ENCODE data around the gene KLKB1.
"Not testable (repeated sequence)": the region's sequence is repeated elsewhere in the genome, so short reads cannot be mapped to it uniquely, and the experiment has no call there.

KLKB1 gene

DNA sequence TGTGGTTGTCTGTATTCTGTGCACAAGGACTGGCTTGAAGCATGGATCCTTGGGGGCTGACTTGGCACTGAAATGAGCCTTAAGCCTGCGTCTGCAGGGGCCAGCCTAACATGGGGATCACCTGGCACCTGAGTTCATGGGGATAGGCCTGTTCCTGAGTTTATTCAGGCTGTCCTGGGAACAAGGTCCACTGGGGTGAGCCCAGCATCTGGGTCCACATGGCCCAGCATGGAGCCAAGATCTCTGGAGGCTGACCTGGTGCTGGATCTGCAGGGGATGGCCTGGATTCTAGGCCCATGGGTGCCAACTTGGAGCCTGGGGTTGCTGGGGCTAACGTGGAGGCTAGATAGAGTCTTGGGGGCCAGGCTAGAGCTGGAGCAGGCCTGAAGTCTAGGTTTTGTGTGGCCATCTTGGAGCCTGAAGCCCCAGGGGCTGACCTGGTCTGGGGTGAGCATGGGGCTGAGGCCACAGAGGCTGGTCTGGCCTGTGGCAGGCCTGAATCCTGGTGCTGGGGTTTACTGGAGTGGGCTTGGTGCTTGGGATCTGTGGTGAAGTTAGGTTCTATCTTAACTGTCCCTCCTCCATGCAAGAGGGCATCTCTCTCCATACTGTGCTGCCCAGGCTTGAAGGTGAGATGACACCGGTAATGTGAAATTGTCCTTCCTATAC is 652 bp upstream of the KLKB1 start:
- no peak for DNase-seq (ENCODE audit: low read depth in 2 of 2)

DNA sequence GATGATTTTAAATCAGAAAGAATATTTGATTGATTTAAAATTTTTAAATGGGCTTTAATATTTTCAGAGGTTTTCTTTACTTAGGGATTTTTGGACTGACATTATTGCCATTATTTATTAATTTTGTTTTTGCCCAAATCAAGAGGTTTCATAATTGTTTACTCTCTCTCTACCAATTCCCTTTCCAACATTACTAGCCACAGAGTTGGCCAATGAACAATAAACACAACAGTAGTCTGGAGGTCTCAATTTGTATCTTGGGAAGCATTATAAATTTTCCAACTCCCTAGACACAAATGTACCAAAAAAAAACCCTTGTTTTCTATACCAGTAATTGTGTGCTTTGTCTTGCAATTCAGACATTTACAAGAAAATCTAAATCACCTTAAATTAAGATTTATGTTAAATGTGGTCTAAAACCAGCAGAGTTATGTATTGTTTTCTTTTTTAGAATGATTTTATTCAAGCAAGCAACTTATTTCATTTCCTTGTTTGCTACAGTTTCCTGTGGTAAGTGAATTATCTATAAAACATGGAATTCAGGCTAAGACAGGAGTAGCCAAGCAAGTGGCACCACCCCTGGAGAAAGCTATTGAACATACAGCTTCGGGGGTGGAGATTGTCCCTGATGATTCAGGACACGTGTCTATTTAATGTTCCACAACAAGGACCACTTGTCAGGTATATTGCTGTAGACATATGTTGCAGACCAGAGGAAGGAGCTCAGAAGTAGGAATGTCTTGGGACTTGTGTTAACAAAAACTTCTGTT is 622 bp downstream of the KLKB1 start:
- no peak for DNase-seq (ENCODE audit: low read depth in 2 of 2)

DNA sequence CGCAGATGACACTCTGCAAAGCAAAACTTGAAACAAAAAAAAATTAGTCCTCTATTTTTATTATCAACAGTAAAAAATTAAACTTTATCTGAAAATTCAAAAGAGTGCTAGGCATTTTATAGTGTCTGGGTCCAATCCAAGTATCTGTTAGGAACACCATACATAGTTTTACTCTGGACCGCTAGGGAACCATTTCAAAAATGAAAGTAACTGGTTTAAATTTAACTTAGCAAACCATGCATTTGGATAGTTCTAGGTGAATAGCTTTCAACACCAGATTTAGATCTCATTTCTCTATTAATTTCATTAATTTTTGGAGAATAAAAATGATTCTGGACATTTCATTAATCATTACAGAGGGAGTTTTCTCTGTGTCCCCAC is 1.2 kb downstream of the KLKB1 start:
- DNase-seq (ENCODE audit: low read depth in 2 of 2), result no peak

DNA sequence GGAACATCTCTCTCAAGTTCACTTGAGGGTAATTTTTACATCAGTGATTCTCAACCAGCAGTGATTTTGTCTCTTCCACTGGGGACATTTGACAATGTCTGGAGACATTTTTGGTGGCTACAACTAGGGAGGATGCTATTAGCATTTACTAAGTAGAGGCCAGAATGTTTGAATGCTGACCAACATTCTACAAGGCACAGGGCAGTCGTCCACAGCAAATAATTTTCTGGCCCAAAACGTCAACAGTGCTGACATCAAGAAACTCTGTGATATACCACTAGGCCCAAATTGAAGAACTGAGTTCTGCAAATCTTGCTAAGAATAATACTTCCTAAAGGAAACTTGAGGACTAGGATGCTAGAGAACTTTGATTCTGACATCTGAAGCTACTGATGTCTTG is 7.1 kb downstream of the KLKB1 start:
- no peak for DNase-seq (ENCODE audit: low read depth in 2 of 2)

DNA sequence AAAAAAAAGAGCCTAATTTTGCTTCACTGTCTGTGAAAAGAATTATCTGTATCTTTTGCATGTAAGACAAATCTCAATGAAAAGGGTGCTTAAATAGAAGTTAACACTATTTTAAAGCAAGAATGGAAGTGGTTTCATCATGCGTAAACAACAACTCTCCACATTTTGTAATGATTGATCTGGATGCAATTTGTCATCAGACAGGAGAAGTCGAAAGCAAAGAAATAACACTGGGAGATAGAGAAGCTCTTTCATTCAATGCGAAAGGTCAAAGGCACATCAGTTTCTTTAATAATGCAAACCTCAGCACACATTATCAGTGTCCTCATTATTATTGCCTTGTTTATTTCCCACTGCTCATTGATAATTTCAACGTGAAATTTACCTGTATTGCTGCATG is 8.8 kb downstream of the KLKB1 start:
- no peak for DNase-seq (ENCODE audit: low read depth in 2 of 2)

DNA sequence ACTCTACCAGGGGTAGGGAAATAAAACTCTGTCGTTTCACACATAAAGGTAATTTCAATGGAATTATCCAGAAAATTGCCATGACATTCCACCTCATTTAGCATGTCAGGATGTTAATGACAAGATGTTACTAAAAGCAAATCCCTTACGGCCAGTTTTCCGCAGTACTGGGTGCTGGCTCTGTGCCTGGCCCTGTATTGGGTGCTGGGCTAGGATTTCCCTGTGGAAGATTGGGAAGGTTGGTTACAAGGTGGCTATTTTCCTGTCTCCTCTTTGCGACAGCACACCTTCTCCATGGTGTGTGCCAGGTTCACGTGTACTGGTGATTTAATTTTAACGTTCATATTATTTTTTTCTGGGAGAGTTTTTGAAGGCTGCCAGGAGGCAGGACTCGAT is 13.1 kb downstream of the KLKB1 start:
- no peak for DNase-seq (ENCODE audit: low read depth in 2 of 2)

DNA sequence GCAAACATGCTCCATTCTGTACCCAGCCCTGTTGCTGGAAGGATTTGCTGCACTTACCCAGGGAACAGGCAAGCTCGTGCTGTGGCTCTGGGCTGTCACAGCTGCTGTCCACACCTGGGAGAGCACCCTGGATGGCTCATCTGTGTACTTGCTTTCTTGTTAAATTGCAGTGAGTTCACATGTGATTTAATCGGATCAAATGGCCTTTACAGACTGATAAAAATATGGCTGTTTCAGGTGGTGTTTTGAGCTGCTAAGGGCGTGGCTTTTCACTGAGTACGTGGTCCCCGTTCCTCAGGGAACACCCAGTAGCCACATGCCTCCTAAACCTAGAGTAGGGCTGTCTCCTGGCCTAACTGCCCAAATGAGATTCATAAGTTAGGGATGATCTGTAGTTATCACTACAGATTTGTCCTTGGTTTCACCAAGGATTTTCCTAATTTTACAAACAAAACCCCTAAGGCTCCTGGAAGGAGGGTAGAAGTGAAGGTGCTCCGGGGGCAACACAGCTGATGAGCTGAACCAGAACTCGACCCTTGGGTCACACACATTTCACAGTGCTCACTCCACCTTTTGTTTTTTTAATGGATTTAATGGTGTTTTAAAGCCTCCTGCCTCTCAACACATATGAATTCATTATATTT is 13.7 kb downstream of the KLKB1 start:
- DNase-seq (ENCODE audit: low read depth in 2 of 2), result no peak

DNA sequence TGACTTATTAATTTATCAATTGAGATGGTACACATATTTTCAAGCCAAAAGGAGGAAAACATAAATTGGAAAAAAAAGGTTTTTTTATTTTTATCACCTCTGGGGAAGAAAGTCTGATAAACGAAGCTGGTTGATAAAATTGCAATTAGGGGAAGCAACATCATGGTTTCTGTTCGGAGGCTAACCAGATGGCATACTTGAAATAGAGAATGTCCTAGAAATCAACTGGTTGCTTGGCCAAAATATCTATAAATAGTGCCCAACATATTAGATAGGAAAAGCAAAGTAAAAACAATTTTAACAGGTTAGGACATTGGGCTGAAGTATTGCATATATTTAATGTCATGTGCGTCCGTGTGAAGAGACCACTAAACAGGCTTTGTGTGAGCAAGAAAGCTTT is 14.3 kb downstream of the KLKB1 start:
- DNase-seq (ENCODE audit: low read depth in 2 of 2), result no peak

DNA sequence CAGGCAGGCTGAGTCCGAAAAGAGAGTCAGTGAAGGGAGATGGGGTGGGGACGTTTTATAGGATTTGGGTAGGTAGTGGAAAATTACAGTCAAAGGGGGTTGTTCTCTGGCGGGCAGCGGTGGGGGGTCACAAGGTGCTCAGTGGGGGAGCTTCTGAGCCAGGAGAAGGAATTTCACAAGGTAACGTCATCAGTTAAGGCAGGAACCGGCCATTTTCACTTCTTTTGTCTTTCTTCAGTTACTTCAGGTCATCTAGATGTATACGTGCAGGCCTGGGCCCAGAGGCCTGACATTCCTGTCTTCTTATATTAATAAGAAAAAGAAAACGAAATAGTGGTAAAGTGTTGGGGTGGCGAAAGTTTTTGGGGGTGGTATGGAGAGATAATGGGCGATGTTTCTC is 14.7 kb downstream of the KLKB1 start:
- DNase-seq (ENCODE audit: low read depth in 2 of 2), result not testable (repeated sequence)

DNA sequence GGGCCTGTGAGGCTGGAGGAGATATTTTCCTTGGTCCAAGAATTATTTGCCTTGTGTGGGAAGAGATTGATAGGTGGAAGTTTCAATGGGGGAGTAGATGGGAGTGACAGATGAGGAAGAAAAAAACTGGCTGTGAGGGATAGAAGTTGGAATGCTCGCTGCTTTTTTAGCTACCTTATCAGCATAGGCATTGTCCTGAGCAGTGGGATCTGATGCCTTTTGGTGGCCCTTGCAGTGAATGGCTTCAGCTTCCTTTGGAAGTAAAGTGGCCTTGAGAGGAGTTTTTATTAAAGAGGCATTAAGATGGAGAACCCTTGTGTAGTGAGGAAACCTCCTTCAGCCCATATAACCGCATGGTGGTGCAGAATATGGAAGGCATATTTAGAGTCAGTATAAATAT is 16.0 kb downstream of the KLKB1 start:
- no peak for DNase-seq (ENCODE audit: low read depth in 2 of 2)

DNA sequence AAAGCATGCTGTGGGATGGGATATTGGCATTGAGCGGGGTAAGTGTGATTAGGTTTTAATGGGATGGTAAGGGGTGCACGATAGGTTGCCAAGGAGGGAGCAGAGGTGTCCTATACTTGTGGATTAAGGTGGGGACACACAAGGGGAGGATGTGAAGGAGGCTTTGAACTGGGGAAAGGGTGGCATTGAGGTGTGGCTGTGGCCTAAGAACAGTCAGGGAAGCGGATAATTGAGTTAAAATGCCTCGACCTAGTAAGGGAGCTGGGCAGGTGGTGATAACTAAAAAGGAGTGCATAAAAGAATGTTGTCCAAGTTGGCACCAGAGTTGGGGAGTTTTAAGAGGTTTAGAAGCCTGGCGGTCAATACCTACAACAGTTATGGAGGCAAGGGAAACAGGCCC is 17.5 kb downstream of the KLKB1 start:
- no peak for DNase-seq (ENCODE audit: low read depth in 2 of 2)

DNA sequence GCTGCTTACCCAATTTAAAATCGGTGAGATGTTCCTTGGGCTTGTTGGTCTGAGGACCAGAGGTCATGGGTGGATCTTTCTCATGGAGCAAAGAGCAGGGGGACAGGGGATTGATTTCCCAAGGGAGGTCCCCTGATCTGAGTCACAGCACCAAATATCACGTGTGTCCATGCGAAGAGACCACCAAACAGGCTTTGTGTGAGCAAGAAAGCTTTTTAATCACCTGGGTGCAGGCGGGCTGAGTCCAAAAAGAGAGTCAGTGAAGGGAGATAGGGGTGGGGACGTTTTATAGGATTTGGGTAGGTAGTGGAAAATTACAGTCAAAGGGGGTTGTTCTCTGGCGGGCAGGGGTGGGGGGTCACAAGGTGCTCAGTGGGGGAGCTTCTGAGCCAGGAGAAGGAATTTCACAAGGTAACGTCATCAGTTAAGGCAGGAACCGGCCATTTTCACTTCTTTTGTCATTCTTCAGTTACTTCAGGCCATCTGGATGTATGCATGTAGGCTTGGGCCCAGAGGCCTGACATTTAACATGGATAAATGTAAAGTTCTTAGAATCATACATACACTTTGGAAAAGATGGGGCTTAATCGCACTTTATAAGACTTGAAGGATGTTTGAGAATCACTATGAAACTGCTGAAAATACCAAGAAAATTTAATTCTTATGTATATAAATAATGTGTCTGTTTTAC is 19.9 kb downstream of the KLKB1 start:
- DNase-seq (ENCODE audit: low read depth in 2 of 2), result not testable (repeated sequence)

DNA sequence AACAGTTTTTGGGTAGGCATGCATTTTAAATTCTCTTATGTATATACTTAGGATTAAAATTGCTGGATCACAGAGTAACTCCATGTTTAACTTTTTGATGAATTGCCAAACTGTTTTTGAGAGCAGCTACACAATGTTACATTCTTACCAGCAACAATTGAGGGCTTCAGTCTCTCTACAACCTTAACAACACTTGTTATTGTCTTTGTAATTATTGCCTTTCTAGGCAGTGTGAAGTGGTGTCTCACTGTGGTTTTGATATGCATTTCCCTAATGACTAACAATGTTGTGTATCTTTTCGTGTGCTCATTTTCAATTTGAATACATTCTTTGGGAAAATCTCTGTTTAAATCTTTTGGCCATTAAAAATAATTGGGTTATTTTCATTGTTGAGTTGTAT is 21.3 kb downstream of the KLKB1 start:
- DNase-seq (ENCODE audit: low read depth in 2 of 2), result no peak

DNA sequence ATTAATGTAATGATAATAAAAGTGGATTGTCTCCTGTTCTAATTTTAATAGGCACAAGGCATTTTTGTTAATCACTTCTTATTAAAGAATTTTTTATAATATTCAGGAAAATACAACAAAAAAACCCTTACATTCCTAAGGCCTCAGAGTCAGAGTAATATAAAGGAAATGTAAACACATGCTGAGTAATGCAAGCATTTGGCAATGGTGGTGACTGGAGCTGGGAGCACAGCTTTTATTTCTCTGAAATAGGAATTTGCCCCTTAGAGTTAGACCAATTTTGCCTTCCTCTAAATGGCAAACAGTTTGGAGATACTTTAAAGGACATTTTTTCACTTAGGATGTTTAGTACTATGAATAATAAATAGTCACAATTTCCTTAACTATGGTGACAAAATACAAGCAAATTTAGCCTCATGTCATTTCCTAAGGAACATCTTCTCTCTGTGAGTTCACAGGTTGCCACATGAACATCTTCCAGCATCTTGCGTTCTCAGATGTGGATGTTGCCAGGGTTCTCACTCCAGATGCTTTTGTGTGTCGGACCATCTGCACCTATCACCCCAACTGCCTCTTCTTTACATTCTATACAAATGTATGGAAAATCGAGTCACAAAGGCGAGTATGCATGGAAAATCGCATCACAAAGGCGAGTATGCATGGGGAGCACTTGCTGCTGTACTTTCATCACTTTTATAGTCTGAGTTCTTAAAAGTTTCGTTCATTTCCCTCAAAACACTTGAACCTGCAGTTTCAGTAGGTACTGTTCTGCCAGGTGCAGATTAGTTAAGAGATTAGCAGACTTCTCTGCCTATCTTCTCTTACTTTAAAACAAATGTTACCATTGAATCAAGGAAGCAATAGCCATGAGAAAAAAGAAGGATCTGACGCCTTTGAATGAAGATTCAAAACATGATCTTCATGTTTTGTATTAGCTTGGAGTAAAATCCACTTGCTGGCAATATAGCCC is 22.8 kb downstream of the KLKB1 start:
- no peak for DNase-seq (ENCODE audit: low read depth in 2 of 2)

DNA sequence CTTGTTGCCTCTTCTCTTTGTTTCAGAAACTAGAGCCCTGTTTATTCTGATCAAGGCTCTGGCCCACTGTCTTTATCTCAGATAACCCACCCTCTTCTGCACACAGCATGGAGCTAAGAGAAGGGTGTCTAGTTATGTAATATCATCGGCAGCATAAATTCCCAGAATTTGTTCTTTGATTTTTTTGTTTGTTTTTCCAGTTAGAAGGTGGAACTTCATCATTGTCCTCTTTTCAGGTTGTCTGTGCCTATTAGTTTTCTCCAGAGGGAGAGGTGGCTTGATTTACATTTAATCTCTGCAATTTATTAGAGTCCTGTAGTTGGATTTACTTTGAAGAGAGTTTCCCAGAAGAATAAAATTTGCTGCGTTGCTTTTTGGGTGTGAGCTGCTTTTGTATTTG is 23.5 kb downstream of the KLKB1 start:
- no peak for DNase-seq (ENCODE audit: low read depth in 2 of 2)

DNA sequence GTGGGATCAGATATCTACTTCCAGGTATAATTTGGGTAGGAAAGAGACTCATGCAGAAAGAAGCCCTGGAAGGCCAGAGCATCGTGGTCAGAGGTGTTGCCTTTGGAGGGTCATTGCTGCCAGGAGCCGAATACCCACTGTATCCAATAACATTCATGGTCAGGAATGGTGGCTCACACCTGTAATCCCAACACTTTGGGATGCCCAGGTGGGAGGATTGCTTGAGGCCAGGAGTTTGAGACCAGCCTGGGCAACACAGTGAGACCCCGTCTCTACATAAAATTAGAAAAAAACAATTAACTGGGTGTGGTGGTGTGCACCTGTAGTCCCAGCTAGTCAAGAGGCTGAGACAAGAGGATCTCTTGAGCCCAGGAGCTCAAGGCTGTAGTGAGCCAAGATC is 27.8 kb downstream of the KLKB1 start:
- DNase-seq (ENCODE audit: low read depth in 2 of 2), result no peak

DNA sequence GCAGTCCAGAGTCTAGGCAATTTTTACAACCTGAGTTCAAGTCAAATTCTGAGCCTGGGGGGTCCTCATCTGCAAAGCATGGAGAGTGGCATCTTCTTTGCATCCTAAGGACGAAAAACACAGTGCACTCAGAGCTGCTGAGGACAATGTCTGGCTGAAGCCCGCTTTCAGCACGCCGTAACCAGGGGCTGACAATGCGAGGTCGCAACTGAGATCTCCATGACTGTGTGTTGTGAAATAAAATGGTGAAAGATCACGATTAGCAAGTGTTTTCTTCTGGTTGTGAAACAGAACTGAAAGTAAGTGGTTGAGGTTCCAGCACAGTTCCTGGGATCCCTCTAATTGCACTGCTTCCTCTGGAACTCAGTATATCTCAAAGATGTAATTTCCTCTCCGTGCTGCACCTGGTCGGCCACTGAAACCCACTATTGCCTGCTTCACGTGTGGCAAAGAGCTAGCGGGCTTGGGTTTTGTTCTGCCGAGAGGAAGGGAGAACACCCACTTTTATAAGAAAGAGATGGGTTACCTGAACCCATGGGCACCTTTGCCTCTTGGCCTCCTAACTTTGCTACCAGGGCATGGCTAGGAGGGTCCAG is 31.0 kb downstream of the KLKB1 start:
- DNase-seq (ENCODE audit: low read depth in 2 of 2), result no peak

DNA sequence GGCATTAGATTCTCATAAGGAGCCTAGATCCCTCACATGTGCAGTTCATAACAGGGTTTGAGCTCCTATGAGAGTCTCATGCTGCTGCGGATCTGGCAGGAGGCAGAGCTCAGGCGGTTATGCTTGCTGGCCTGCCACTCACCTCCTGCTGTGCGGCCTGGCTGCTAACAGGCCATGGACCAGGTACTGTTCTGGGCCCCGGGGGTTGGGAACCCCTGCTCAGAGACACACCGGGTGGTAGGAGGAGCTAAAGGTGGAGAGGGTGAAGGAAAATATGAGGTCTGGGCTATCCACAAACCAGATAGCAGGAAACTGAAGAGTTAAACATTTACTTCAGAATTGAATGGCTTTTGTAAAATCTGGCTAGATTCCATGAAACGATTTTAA is 32.8 kb downstream of the KLKB1 start:
- no peak for DNase-seq (ENCODE audit: low read depth in 2 of 2)

DNA sequence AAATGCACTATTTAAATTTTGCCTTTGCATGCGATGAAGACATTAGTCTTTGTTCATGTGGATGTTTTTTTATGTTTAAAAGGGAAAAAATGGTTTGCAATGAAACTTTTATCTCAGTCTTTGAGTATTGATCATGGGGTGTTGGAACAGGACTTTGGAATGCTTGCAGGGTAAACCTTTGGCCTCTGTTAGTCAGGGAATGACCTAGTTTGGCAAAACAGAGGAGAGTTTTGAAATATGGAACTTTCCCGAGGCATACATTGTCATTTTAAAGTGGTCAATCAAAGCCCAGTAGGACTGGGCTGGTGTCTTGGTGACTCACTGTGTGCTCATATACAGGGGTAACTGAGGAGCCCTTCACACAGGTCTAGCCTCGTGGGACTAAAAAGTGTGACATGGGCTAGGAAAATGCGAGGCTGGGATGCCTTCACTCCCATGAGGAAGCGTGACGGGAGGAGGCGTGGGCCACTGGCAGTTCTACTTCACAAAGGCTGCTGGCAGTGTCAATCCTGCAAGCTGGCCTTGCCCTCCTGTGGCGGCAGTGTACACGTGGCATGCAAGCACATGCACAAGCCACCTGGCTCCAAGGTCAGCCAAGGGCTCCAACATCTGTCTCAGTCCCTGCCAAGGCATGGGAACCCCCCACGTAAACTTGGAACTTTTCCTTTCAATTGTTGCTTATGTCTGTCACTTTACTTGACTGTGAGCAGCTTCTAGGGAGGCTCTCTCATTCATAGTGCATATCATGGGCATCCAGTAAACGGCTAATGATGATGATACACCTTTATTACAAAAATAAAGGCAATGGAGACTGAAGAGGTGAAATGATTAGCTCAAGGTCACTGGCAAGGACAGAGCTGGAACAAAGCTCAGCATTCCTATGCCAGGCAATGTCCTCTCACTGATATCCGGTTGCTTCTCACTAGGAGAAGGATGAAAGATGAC is 33.5 kb downstream of the KLKB1 start:
- no peak for DNase-seq (ENCODE audit: low read depth in 2 of 2)

DNA sequence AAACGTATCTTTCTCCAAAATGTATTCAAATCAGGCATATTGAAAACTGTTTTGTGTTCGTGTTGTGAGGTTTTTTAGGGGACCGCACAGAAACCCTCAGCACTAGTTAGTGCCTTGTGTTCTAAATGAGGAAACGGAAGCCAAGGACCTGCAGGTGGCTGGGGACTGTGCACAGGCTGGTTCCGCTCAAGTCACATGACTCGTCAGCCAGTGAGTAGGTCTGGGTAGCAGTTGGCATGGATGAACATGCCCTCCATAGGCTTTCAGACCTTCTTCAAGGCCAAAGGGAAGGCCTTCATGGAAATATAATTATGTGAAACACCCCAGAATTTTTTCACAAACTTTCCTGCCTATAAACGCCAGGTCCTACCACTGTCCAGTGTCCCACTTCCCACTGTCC is 37.4 kb downstream of the KLKB1 start:
- DNase-seq (ENCODE audit: low read depth in 2 of 2), result no peak
